Measurements from ENCODE around the gene CHTOP.

CHTOP gene

DNA sequence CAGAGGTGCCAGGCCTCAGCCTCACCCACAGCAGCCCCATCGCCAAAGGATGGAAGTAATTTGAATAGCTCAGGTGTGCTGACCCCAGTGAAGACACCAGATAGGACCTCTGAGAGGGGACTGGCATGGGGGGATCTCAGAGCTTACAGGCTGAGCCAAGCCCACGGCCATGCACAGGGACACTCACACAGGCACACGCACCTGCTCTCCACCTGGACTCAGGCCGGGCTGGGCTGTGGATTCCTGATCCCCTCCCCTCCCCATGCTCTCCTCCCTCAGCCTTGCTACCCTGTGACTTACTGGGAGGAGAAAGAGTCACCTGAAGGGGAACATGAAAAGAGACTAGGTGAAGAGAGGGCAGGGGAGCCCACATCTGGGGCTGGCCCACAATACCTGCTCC, 59.6 kb downstream of the CHTOP start:
- no peak for DNase-seq (ENCODE audit: low read depth)
